Body of pancreas (tissue), 4 donors: ENCODE data around the gene COL5A1. TPM values are rescaled to one million over a fixed set of nuclear protein-coding genes. Genes with fewer than 3 reads are reported as not detected.

Source experiments
- ATAC-seq: fragments of 150-250 bp; one replicate; pipeline ENCODE4 v1.9.1; 2016
- DNase-seq, 4 donors: peaks; one replicate each; pipeline ENCODE4 v3.0.0-alpha.2; 2019
- H3K27ac ChIP-seq, 4 donors: fragments of 200-600 bp; sonication (generic); 1 replicate in 3 of 4; 2 replicates in 1 of 4; pipeline versions ENCODE4 v1.5.1 to v1.6.1; 2016 to 2019; ENCODE audit warnings: mild to moderate bottlenecking in 1 of 4, mixed read lengths in 1 of 4, moderate library complexity in 1 of 4
- H3K27me3 ChIP-seq, 2 donors: fragments of 200-600 bp; sonication (generic); one replicate each; pipeline ENCODE4 v1.6.0; 2016; ENCODE audit warnings: mild to moderate bottlenecking in 1 of 2
- H3K36me3 ChIP-seq, 2 donors: fragments of 200-600 bp; sonication (generic); replicated peaks in 1 of 2; 2 replicates each; pipeline ENCODE4 v1.5.1; 2016; ENCODE audit warnings: low read depth in 2 of 2; ENCODE audit not compliant: insufficient read depth in 1 of 2
- H3K4me1 ChIP-seq: fragments of 200-600 bp; sonication (generic); one replicate; pipeline ENCODE4 v1.6.0; 2016
- H3K4me3 ChIP-seq, 2 donors: fragments of 200-600 bp; sonication (generic); 1 replicate in 1 of 2; 2 replicates in 1 of 2; pipeline ENCODE4 v1.5.1; 2016 to 2019
- H3K9me3 ChIP-seq, 3 donors: fragments of 200-600 bp; sonication (generic); 1 replicate in 2 of 3; 2 replicates in 1 of 3; pipeline ENCODE4 v1.5.1; 2016
- POLR2A ChIP-seq, 3 donors: fragments of 450-650 bp; IDR thresholded peaks; one replicate each; pipeline ENCODE4 v1.6.1; 2016; ENCODE audit warnings: antibody characterized with exemption in 3 of 3, mild to moderate bottlenecking in 2 of 3
- WGBS, 2 donors: methylation state at CpG; one replicate each; pipeline ENCODE4 v1.1.5; 2017; 5-methylcytosine and 5-hydroxymethylcytosine counted together
- intact Hi-C: fragments of 100-400 bp; cut with DNase I; formaldehyde crosslinking; loops from one replicate; pipeline ENCODE4 v1.15.1; 2023
- total RNA-seq, 2 donors: library from RNA; depleted of rRNA; stranded (reverse); fragments of >200 nt; gene quantifications; one replicate each; pipeline ENCODE4 v1.1.0, GENCODE V29; 2016
- TF ChIP-seq, protein P1 (sequence below), 7 experiments: fragments of 450-650 bp in 4 of 7; fragments of 200-600 bp in 3 of 7; sonication (generic) in 3 of 7; IDR thresholded peaks; one replicate each; pipeline ENCODE4 v1.5.1; 2016 to 2019; ENCODE audit warnings: antibody characterized with exemption in 7 of 7

COL5A1 gene
- total RNA-seq, 2 donors from 2014 or later = 7.0 to 14.5 TPM

DNA sequence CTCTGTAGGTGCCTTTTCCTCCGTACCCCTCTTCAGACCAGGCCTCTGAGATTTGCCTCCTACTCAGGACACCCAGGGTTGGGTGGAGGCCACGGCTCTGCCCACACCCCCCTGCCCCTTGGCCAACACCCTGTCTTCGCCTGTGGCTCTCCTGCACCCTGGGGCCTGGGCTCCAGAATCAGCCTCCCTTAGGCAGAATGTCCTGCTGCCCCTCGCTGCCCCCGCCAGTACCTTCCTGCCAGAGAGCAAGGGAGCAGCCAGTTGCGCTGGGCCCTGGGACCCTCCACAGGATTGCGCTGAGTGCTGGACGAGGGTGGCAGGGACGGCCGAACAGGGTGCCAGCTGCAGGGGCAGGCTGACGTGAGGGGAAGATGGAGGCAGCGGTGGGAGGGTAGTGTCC is 53.5 kb downstream of the COL5A1 start:
- DNase-seq (no peak), ATAC-seq (no peak)
- Histone ChIP-seq H3K4me1 (peaks cover 10% of the 10 kb centered on the region), H3K27me3 (no peaks in the 10 kb centered on the region), H3K27ac (no peak overlapping the region), H3K9me3 (no peaks in the 10 kb centered on the region), H3K4me3 (no peak overlapping the region), H3K36me3 (no peaks in the 10 kb centered on the region)
- 57 to 74% methylated on average over 11 to 12 of the region's 12 CpGs for WGBS, 2 donors
- intact Hi-C loops = loop anchor here (5.0 to 10.0 kb wide), 2 partner anchors 42 to 720 kb away; no protein-coding TSS in a partner anchor
- no peak for TF ChIP-seq POLR2A (IDR thresholded peaks at IDR 0.05)
- TF ChIP-seq, protein P1, sequence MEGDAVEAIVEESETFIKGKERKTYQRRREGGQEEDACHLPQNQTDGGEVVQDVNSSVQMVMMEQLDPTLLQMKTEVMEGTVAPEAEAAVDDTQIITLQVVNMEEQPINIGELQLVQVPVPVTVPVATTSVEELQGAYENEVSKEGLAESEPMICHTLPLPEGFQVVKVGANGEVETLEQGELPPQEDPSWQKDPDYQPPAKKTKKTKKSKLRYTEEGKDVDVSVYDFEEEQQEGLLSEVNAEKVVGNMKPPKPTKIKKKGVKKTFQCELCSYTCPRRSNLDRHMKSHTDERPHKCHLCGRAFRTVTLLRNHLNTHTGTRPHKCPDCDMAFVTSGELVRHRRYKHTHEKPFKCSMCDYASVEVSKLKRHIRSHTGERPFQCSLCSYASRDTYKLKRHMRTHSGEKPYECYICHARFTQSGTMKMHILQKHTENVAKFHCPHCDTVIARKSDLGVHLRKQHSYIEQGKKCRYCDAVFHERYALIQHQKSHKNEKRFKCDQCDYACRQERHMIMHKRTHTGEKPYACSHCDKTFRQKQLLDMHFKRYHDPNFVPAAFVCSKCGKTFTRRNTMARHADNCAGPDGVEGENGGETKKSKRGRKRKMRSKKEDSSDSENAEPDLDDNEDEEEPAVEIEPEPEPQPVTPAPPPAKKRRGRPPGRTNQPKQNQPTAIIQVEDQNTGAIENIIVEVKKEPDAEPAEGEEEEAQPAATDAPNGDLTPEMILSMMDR (IDR thresholded peaks at IDR 0.05) = no peak

DNA sequence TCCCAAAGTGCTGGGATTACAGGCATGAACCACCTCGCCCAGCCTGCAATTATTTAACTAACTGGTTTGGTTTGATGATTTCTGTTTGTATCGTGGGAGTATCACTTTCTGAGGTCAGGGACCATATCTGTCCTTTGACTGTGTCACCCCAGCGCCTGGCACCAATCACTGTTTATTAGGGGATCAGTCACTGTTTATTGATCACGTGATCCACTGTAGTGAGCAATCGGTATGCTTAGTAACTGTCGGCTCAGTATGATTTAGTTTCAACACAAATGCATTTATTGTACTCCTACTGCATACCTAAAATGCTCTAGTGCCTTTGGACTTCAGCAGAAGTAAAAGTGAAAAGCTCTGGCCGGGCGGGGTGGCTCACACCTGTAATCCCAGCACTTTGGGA is 54.8 kb downstream of the COL5A1 start:
- Histone ChIP-seq H3K27ac (no peak overlapping the region), H3K9me3 (no peaks in the 10 kb centered on the region), H3K36me3 (no peaks in the 10 kb centered on the region), H3K4me3 (no peak overlapping the region), H3K27me3 (no peaks in the 10 kb centered on the region), H3K4me1 (peaks cover 10% of the 10 kb centered on the region)
- TF ChIP-seq POLR2A (IDR thresholded peaks at IDR 0.05) = no peak
- TF ChIP-seq, protein P1 (IDR thresholded peaks at IDR 0.05) = no peak
- no peak for ATAC-seq
- no peak for DNase-seq
- 43 to 59% methylated on average over 8 of the region's 8 CpGs for WGBS, 2 donors
- intact Hi-C loops = loop anchor here (5.0 to 10.0 kb wide), 2 partner anchors 41 to 718 kb away; no protein-coding TSS in a partner anchor

DNA sequence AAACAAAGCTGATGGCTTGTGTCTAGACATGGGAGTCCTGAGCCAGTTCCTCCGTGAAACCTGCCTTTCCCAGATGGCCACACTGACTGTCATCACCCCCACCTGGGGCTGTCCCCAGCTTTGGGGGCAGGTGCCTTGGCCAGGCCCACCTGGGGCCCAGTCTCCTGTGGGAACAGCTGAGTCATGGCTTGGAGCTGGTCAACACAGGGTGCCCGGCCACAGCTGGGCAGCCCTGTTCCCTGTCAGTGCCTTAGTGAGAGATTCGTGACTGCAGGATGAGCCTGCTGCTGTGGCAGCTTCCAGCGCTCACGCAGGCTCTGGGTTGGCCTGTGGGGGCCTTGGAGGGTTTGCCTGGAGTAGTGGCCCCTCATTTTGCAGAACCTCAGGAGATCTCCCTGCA is 56.5 kb downstream of the COL5A1 start:
- WGBS, 2 donors = 50 to 54% methylated on average over 1 to 5 of the region's 5 CpGs
- H3K27ac ChIP-seq = no peak overlapping the region
- ATAC-seq (no peak), DNase-seq (no peak)
- TF ChIP-seq, protein P1 (IDR thresholded peaks at IDR 0.05) = no peak
- no peak for TF ChIP-seq POLR2A (IDR thresholded peaks at IDR 0.05)
- peaks cover 10% of the 10 kb centered on the region for H3K4me1 ChIP-seq
- no peaks in the 10 kb centered on the region for H3K9me3 ChIP-seq
- H3K4me3 ChIP-seq = no peak overlapping the region
- intact Hi-C loops = loop anchor here (5.0 to 10.0 kb wide), 2 partner anchors 39 to 717 kb away; no protein-coding TSS in a partner anchor
- no peaks in the 10 kb centered on the region for H3K36me3 ChIP-seq
- no peaks in the 10 kb centered on the region for H3K27me3 ChIP-seq

DNA sequence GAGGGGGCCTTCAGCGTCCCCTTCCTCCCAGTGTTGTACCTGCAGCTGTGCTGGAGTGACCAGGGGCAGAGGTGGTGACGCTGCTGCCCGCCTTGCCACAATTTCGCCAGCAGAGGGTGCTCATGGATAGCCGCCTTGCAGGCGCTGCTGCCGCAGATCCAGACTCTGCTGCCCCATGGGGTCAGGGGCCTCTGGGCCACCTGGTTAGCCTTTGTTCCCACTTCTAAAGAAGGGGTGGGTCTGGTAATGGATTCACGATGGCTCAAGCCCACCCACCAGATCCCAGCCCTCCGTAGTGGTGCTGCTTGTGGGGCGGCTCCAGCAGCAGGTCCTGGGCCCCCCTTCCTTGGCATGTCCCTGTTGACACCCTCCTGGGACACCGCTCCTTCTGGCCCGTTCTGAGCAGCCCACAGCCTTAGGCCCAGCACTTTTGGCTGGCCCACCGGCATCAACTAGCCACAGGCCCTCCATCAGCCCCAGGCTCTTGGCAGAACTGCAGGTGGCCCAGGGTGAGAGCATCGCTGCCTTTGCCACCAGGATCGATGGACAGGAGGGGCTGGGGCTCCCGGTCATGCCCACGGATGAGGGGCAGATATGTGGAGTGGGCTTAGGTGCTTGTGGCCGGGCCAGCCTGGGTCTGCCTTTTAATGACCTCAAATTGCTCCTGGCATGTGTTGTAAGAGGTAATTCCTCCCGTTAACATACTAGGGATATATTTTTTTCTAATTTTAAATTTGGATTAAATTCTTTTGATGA is 57.2 kb downstream of the COL5A1 start:
- Histone ChIP-seq H3K4me1 (peaks cover 10% of the 10 kb centered on the region), H3K4me3 (no peak overlapping the region), H3K27me3 (no peaks in the 10 kb centered on the region), H3K9me3 (no peaks in the 10 kb centered on the region), H3K27ac (no peak overlapping the region), H3K36me3 (no peaks in the 10 kb centered on the region)
- DNase-seq (peak; percentile 61 to 73 (median 72)), ATAC-seq (peak; percentile 75)
- no peak for TF ChIP-seq POLR2A (IDR thresholded peaks at IDR 0.05)
- TF ChIP-seq, protein P1 (IDR thresholded peaks at IDR 0.05) = peak; percentile 79 to 93 (median 86)
- 36 to 37% methylated on average over 6 to 14 of the region's 19 CpGs for WGBS, 2 donors
- intact Hi-C loops = loop anchor here (5.0 to 10.0 kb wide), 2 partner anchors 39 to 716 kb away; no protein-coding TSS in a partner anchor
